ENCODE results near the gene PCDHA9. TPM values are rescaled to one million over a fixed set of nuclear protein-coding genes. Genes with fewer than 3 reads are reported as not detected.
A peak's percentile ranks its signal among the peaks of the same experiment; 100 is the strongest.
"Not testable (repeated sequence)": the region's sequence is repeated elsewhere in the genome, so short reads cannot be mapped to it uniquely, and the experiment has no call there.

Gene PCDHA9
- total RNA-seq, 1 donor, result under 0.01 TPM

- no peak for DNase-seq (ENCODE audit: low read depth)
- H3K4me3 ChIP-seq (ENCODE audit: low read depth, low read length), result no peak overlapping the region
- TF ChIP-seq CTCF (IDR thresholded peaks at IDR 0.05; ENCODE audit: insufficient read depth, low read length), result no peak
Measured at GRCh38 chr5:140808889-140809291, 39.3 kb upstream of the PCDHA9 start.

- TF ChIP-seq CTCF (IDR thresholded peaks at IDR 0.05; ENCODE audit: insufficient read depth, low read length), result peak; percentile 33
- no peak for DNase-seq (ENCODE audit: low read depth)
- H3K4me3 ChIP-seq (ENCODE audit: low read depth, low read length), result no peak within 1 kb of the TSS
Measured at GRCh38 chr5:140821375-140822280, 26.6 kb upstream of the PCDHA9 start, which contains the start of gene PCDHA5. PCDHA5 (plus strand) TSS chr5:140821613.

GRCh38 chr5:140822281-140822629 lies 25.9 kb upstream of the PCDHA9 start:
- TF ChIP-seq CTCF (IDR thresholded peaks at IDR 0.05; ENCODE audit: insufficient read depth, low read length), result no peak
- no peak for DNase-seq (ENCODE audit: low read depth)
- H3K4me3 ChIP-seq (ENCODE audit: low read depth, low read length), result no peak overlapping the region

GRCh38 chr5:140822969-140823368 lies 25.2 kb upstream of the PCDHA9 start:
- DNase-seq (ENCODE audit: low read depth); H3K4me3 ChIP-seq (ENCODE audit: low read depth, low read length): not testable (repeated sequence)

- no peak for TF ChIP-seq CTCF (IDR thresholded peaks at IDR 0.05; ENCODE audit: insufficient read depth, low read length)
- H3K4me3 ChIP-seq (ENCODE audit: low read depth, low read length), result no peak overlapping the region
- DNase-seq (ENCODE audit: low read depth), result no peak
Measured at GRCh38 chr5:140823475-140823874, 24.7 kb upstream of the PCDHA9 start.

- no peak for TF ChIP-seq CTCF (IDR thresholded peaks at IDR 0.05; ENCODE audit: insufficient read depth, low read length)
- no peak within 1 kb of the TSS for H3K4me3 ChIP-seq (ENCODE audit: low read depth, low read length)
- DNase-seq (ENCODE audit: low read depth), result no peak
Measured at GRCh38 chr5:140827704-140828361, 20.3 kb upstream of the PCDHA9 start, which contains the start of gene PCDHA6. PCDHA6 (plus strand) TSS chr5:140827960; CDS start chr5:140828092, 132 bp downstream.

GRCh38 chr5:140828362-140828737 lies 19.8 kb upstream of the PCDHA9 start:
- H3K4me3 ChIP-seq (ENCODE audit: low read depth, low read length), result no peak overlapping the region

GRCh38 chr5:140829511-140830501 lies 18.4 kb upstream of the PCDHA9 start:
- not testable (repeated sequence) for H3K4me3 ChIP-seq (ENCODE audit: low read depth, low read length); DNase-seq (ENCODE audit: low read depth)

More at GRCh38 chr5:140828362-140828737, 19.8 kb upstream of the PCDHA9 start:
- no peak for DNase-seq (ENCODE audit: low read depth)
- TF ChIP-seq CTCF (IDR thresholded peaks at IDR 0.05; ENCODE audit: insufficient read depth, low read length), result no peak

Measured in fibroblast of the aortic adventitia (primary cell).